SK-N-SH treated with all-trans-retinoic acid at 6 μM for 48 hours (cell line): ENCODE data around the gene DMP1.
"Not testable (repeated sequence)": the region's sequence is repeated elsewhere in the genome, so short reads cannot be mapped to it uniquely, and the experiment has no call there.

ENCODE experiments used
- ATAC-seq: fragments of 200-7000 bp; cut with Tn5 transposase; 3 replicates; pipeline ENCODE4 v1.9.1; 2020; ENCODE audit warnings: mild to moderate bottlenecking, moderate library complexity
- BACH2 ChIP-seq: fragments of 250-450 bp; sonication (Bioruptor Pico); IDR thresholded peaks from 2 replicates; pipeline ENCODE4 v1.9.0; 2021; ENCODE audit warnings: mild to moderate bottlenecking, borderline replicate concordance
- CREB5 ChIP-seq: fragments of 250-450 bp; sonication (Bioruptor Pico); IDR thresholded peaks from 2 replicates; pipeline ENCODE4 v1.5.1; 2020; ENCODE audit warnings: low read depth, mild to moderate bottlenecking, moderate library complexity
- CSDC2 ChIP-seq: fragments of 250-450 bp; sonication (Bioruptor Pico); IDR thresholded peaks from 2 replicates; pipeline ENCODE4 v1.5.0; 2020; ENCODE audit warnings: mild to moderate bottlenecking, moderate library complexity
- ESRRG ChIP-seq: fragments of 250-450 bp; sonication (Bioruptor Pico); IDR thresholded peaks from 2 replicates; pipeline ENCODE4 v1.6.1; 2021; ENCODE audit warnings: mild to moderate bottlenecking
- GLIS3 ChIP-seq: fragments of 250-450 bp; sonication (Bioruptor Pico); IDR thresholded peaks from 2 replicates; pipeline ENCODE4 v1.5.0; 2020; ENCODE audit warnings: mild to moderate bottlenecking, moderate library complexity
- ISL1 ChIP-seq: fragments of 250-450 bp; sonication (Bioruptor Pico); IDR thresholded peaks from 2 replicates; pipeline ENCODE4 v2.1.2; 2022; ENCODE audit warnings: mild to moderate bottlenecking, moderate library complexity
- OSR1 ChIP-seq: fragments of 250-450 bp; sonication (Bioruptor Pico); IDR thresholded peaks from 2 replicates; pipeline ENCODE4 v1.8.0; 2022; ENCODE audit warnings: moderate library complexity, mild to moderate bottlenecking, inconsistent platforms
- PATZ1 ChIP-seq: fragments of 250-450 bp; sonication (Bioruptor Pico); IDR thresholded peaks from 2 replicates; pipeline ENCODE4 v1.8.0; 2020; ENCODE audit warnings: mild to moderate bottlenecking, moderate library complexity, borderline replicate concordance
- POU6F1 ChIP-seq: fragments of 250-450 bp; sonication (Bioruptor Pico); IDR thresholded peaks from 2 replicates; pipeline ENCODE4 v1.8.0; 2021; ENCODE audit warnings: low read depth, mild to moderate bottlenecking, moderate library complexity, borderline replicate concordance
- PPARA ChIP-seq: fragments of 250-450 bp; sonication (Bioruptor Pico); IDR thresholded peaks from 2 replicates; pipeline ENCODE4 v1.5.0; 2020; ENCODE audit warnings: mild to moderate bottlenecking, borderline replicate concordance
- RARB ChIP-seq: fragments of 250-450 bp; sonication (Bioruptor Pico); IDR thresholded peaks from 2 replicates; pipeline ENCODE4 v1.8.0; 2021; ENCODE audit warnings: mild to moderate bottlenecking, moderate library complexity
- SNAI2 ChIP-seq: fragments of 250-450 bp; sonication (Bioruptor Pico); IDR thresholded peaks from 2 replicates; pipeline ENCODE4 v1.5.0; 2020; ENCODE audit warnings: mild to moderate bottlenecking, moderate library complexity
- TCF4 ChIP-seq: fragments of 250-450 bp; sonication (Bioruptor Pico); IDR thresholded peaks from 2 replicates; pipeline ENCODE4 v1.8.0; 2021; ENCODE audit warnings: mild to moderate bottlenecking, moderate library complexity, borderline replicate concordance
- TOX ChIP-seq: fragments of 250-450 bp; sonication (Bioruptor Pico); IDR thresholded peaks from 2 replicates; pipeline ENCODE4 v1.8.0; 2021; ENCODE audit warnings: mild to moderate bottlenecking, moderate library complexity, borderline replicate concordance
- TSHZ2 ChIP-seq: fragments of 250-450 bp; sonication (Bioruptor Pico); IDR thresholded peaks from 2 replicates; pipeline ENCODE4 v1.5.0; 2020; ENCODE audit warnings: mild to moderate bottlenecking, moderate library complexity
- ZC3H10 ChIP-seq: fragments of 250-450 bp; sonication (Bioruptor Pico); IDR thresholded peaks from 2 replicates; pipeline ENCODE4 v1.5.1; 2021; ENCODE audit warnings: mild to moderate bottlenecking, moderate library complexity
- ZFP3 ChIP-seq: fragments of 250-450 bp; sonication (Bioruptor Pico); IDR thresholded peaks from 2 replicates; pipeline ENCODE4 v1.5.0; 2020; ENCODE audit warnings: mild to moderate bottlenecking, moderate library complexity
- ZFP30 ChIP-seq: fragments of 450-650 bp; formaldehyde crosslinking; IDR thresholded peaks from 2 replicates; pipeline ENCODE4 v1.5.0; 2022; ENCODE audit warnings: mild to moderate bottlenecking, moderate library complexity
- ZNF565 ChIP-seq: fragments of 450-650 bp; formaldehyde crosslinking; conservative IDR thresholded peaks from 2 replicates; pipeline ENCODE4 v1.5.0; 2020; ENCODE audit warnings: low read depth, mild to moderate bottlenecking, moderate library complexity
- ZNF70 ChIP-seq: fragments of 450-650 bp; formaldehyde crosslinking; IDR thresholded peaks from 2 replicates; pipeline ENCODE4 v1.5.0; 2020; ENCODE audit warnings: mild to moderate bottlenecking, moderate library complexity
- ZNF8 ChIP-seq: fragments of 450-650 bp; formaldehyde crosslinking; IDR thresholded peaks from 2 replicates; pipeline ENCODE4 v1.5.0; 2020; ENCODE audit warnings: mild to moderate bottlenecking, moderate library complexity

DMP1 gene

GRCh38 chr4:87688316-87688715 is 38.2 kb downstream of the DMP1 start (continued):
- no peak for TF ChIP-seq ZNF565 (CRISPR knock-in tag)

- not testable (repeated sequence) for ATAC-seq
Measured at GRCh38 chr4:87690947-87691346, 40.9 kb downstream of the DMP1 start.

- not testable (repeated sequence) for ATAC-seq
Measured at GRCh38 chr4:87692060-87692459, 42.0 kb downstream of the DMP1 start.

- ATAC-seq, result no peak
- TF ChIP-seq RARB (CRISPR knock-in tag) (no peak), GLIS3 (CRISPR knock-in tag) (no peak), TSHZ2 (no peak), ISL1 (CRISPR knock-in tag) (no peak), ZNF70 (no peak), BACH2 (CRISPR knock-in tag) (no peak), POU6F1 (no peak)
Measured at GRCh38 chr4:87697272-87697671, 47.2 kb downstream of the DMP1 start.

GRCh38 chr4:87697945-87698344 is 47.9 kb downstream of the DMP1 start:
- TF ChIP-seq OSR1 (CRISPR knock-in tag) (no peak), GLIS3 (CRISPR knock-in tag) (no peak), ZC3H10 (CRISPR knock-in tag) (no peak), BACH2 (CRISPR knock-in tag) (no peak), ZFP30 (CRISPR knock-in tag) (no peak), RARB (CRISPR knock-in tag) (no peak), ISL1 (CRISPR knock-in tag) (no peak), SNAI2 (CRISPR knock-in tag) (no peak), PATZ1 (CRISPR knock-in tag) (no peak), TCF4 (CRISPR knock-in tag) (no peak), ESRRG (no peak), ZNF70 (no peak), ZNF565 (CRISPR knock-in tag) (no peak), ZFP3 (CRISPR knock-in tag) (no peak)
- no peak for ATAC-seq

- no peak for ATAC-seq
- TF ChIP-seq PPARA (no peak), SNAI2 (CRISPR knock-in tag) (no peak), ZNF8 (CRISPR knock-in tag) (no peak), PATZ1 (CRISPR knock-in tag) (no peak), TSHZ2 (no peak), ISL1 (CRISPR knock-in tag) (no peak), OSR1 (CRISPR knock-in tag) (no peak), CSDC2 (CRISPR knock-in tag) (no peak), TOX (CRISPR knock-in tag) (no peak), CREB5 (no peak)
Measured at GRCh38 chr4:87698394-87698793, 48.3 kb downstream of the DMP1 start.
